ENCODE data around the gene SPC24.

DNA sequence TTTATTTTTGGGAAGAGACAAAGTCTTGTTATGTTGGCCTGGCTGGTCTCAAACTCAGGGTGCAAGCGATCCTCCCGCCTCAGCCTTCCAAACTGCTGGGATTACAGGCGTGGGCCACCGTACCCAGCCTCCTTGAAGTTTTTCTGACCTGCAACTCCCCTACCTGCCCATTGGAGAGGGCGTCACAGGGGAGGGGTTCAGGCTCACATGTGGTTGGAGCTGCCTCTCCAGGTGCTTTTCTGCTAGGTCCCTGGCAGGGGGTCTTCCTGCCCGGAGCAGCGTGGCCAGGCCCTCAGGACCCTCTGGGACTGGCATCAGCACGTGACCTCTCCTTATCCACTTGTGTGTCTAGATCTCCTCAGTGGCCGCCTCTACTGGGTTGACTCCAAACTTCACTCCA lies 39.1 kb downstream of the SPC24 start:
- TF ChIP-seq, protein P1, sequence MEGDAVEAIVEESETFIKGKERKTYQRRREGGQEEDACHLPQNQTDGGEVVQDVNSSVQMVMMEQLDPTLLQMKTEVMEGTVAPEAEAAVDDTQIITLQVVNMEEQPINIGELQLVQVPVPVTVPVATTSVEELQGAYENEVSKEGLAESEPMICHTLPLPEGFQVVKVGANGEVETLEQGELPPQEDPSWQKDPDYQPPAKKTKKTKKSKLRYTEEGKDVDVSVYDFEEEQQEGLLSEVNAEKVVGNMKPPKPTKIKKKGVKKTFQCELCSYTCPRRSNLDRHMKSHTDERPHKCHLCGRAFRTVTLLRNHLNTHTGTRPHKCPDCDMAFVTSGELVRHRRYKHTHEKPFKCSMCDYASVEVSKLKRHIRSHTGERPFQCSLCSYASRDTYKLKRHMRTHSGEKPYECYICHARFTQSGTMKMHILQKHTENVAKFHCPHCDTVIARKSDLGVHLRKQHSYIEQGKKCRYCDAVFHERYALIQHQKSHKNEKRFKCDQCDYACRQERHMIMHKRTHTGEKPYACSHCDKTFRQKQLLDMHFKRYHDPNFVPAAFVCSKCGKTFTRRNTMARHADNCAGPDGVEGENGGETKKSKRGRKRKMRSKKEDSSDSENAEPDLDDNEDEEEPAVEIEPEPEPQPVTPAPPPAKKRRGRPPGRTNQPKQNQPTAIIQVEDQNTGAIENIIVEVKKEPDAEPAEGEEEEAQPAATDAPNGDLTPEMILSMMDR (conservative IDR thresholded peaks at IDR 0.05): no peak
- no peak for TF ChIP-seq EZH2 (IDR thresholded peaks at IDR 0.05; ENCODE audit: low read depth)

All from PC-9 (cell line).